ENCODE data around the gene DAPK2.

DAPK2 gene

GRCh38 chr15:63996794-63997357 lies 49.4 kb downstream of the DAPK2 start:
- DNase-seq (ENCODE audit: low spot score) = no peak

GRCh38 chr15:63995789-63996188 lies 50.5 kb downstream of the DAPK2 start:
- no peak for DNase-seq (ENCODE audit: low spot score)

GRCh38 chr15:63994073-63994600 lies 52.1 kb downstream of the DAPK2 start:
- no peak for DNase-seq (ENCODE audit: low spot score)

- DNase-seq (ENCODE audit: low spot score) = no peak
Observed at GRCh38 chr15:63992300-63992699, 54.0 kb downstream of the DAPK2 start.

GRCh38 chr15:63991706-63992105 lies 54.6 kb downstream of the DAPK2 start:
- DNase-seq (ENCODE audit: low spot score) = no peak

GRCh38 chr15:63990454-63990853 lies 55.8 kb downstream of the DAPK2 start:
- no peak for DNase-seq (ENCODE audit: low spot score)

- DNase-seq (ENCODE audit: low spot score) = no peak
Observed at GRCh38 chr15:63987796-63988378, 58.4 kb downstream of the DAPK2 start.

GRCh38 chr15:63986751-63987341 lies 59.4 kb downstream of the DAPK2 start:
- no peak for DNase-seq (ENCODE audit: low spot score)

- no peak for DNase-seq (ENCODE audit: low spot score)
Observed at GRCh38 chr15:63986185-63986680, 60.1 kb downstream of the DAPK2 start.

GRCh38 chr15:63985221-63986184 lies 60.8 kb downstream of the DAPK2 start:
- DNase-seq (ENCODE audit: low spot score) = no peak

GRCh38 chr15:63984331-63984730 lies 62.0 kb downstream of the DAPK2 start:
- DNase-seq (ENCODE audit: low spot score) = no peak

GRCh38 chr15:63983061-63983711 lies 63.1 kb downstream of the DAPK2 start:
- no peak for DNase-seq (ENCODE audit: low spot score)

GRCh38 chr15:63982381-63982854 lies 63.9 kb downstream of the DAPK2 start:
- DNase-seq (ENCODE audit: low spot score) = no peak

- DNase-seq (ENCODE audit: low spot score) = no peak
Observed at GRCh38 chr15:63981596-63982320, 64.5 kb downstream of the DAPK2 start.

GRCh38 chr15:63979262-63979793 lies 67.0 kb downstream of the DAPK2 start:
- DNase-seq (ENCODE audit: low spot score) = no peak

- DNase-seq (ENCODE audit: low spot score) = no peak
Observed at GRCh38 chr15:63978511-63979261, 67.6 kb downstream of the DAPK2 start.

GRCh38 chr15:63977119-63977518 lies 69.2 kb downstream of the DAPK2 start:
- no peak for DNase-seq (ENCODE audit: low spot score)

GRCh38 chr15:63974021-63974420 lies 72.3 kb downstream of the DAPK2 start:
- DNase-seq (ENCODE audit: low spot score) = no peak

- DNase-seq (ENCODE audit: low spot score) = no peak
Observed at GRCh38 chr15:63973212-63974009, 72.9 kb downstream of the DAPK2 start.

Data from hematopoietic multipotent progenitor cell treated with erythropoietin and hydrocortisone succinate and interleukin-3 and kit ligand, for 17 days (in vitro differentiated cells).